Sigmoid colon (tissue), 4 donors: ENCODE measurements around the gene KRTAP5-10.
"Not testable (repeated sequence)": the region's sequence is repeated elsewhere in the genome, so short reads cannot be mapped to it uniquely, and the experiment has no call there.

Experiments used
- EP300 ChIP-seq, 4 donors: sonication (generic); formaldehyde crosslinking; IDR thresholded peaks; one replicate each; pipeline ENCODE4 v1.6.1; 2017; ENCODE audit warnings: antibody characterized with exemption in 4 of 4
- POLR2A ChIP-seq, 2 donors: fragments of 450-650 bp; IDR thresholded peaks; one replicate each; pipeline ENCODE4 v1.6.1; 2016; ENCODE audit warnings: antibody characterized with exemption in 2 of 2, mild to moderate bottlenecking in 2 of 2, moderate library complexity in 2 of 2
- POLR2AphosphoS5 ChIP-seq, 4 donors: sonication (generic); formaldehyde crosslinking; IDR thresholded peaks; one replicate each; pipeline ENCODE4 v1.6.1; 2017; ENCODE audit warnings: antibody characterized with exemption in 4 of 4
- TF ChIP-seq, protein P1 (sequence below), 4 experiments: fragments of 450-650 bp in 3 of 4; fragments of 200-600 bp in 1 of 4; IDR thresholded peaks; one replicate each; pipeline ENCODE4 v1.5.1; 2016 to 2019; ENCODE audit warnings: antibody characterized with exemption in 4 of 4, mild to moderate bottlenecking in 3 of 4, moderate library complexity in 2 of 4

DNA sequence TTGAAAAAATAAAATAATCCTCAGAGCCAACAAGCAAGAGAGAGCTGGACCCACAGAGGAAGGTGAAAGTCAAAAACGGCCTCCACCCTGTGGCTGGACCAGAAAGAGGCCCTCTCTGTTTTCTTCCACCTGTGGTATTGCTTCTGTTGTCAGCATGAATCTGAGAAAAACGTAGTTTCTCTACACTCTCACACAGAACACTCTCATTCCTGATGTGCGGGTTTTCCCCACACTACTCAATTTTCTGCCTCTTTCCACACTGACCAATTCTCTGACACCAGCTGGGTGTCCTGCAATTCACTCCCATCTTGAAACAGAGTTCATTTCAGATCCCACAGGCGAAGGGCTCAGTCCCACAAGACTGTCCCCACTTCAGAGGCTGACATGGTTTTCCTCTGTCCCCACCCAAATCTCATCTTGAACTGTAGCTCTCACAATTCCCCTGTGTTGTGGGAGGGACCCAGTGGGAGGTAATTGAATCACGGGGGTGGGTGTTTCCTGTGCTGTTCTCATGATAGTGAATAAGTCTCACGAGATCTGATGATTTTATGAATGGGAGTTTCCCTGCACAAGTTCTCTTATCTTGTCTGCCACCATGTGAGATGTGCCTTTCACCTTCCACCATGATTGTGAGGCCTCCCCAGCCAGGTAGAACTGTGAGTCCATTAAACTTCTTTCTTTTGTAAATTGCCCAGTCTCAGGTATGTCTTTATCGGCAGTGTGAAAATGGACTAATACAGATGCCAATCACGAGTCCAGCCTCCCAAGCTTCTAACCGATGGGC is 24.6 kb upstream of the KRTAP5-10 start:
- TF ChIP-seq, protein P1, sequence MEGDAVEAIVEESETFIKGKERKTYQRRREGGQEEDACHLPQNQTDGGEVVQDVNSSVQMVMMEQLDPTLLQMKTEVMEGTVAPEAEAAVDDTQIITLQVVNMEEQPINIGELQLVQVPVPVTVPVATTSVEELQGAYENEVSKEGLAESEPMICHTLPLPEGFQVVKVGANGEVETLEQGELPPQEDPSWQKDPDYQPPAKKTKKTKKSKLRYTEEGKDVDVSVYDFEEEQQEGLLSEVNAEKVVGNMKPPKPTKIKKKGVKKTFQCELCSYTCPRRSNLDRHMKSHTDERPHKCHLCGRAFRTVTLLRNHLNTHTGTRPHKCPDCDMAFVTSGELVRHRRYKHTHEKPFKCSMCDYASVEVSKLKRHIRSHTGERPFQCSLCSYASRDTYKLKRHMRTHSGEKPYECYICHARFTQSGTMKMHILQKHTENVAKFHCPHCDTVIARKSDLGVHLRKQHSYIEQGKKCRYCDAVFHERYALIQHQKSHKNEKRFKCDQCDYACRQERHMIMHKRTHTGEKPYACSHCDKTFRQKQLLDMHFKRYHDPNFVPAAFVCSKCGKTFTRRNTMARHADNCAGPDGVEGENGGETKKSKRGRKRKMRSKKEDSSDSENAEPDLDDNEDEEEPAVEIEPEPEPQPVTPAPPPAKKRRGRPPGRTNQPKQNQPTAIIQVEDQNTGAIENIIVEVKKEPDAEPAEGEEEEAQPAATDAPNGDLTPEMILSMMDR (IDR thresholded peaks at IDR 0.05): not testable (repeated sequence)
- not testable (repeated sequence) for TF ChIP-seq POLR2AphosphoS5, POLR2A, EP300 (IDR thresholded peaks at IDR 0.05)
